ENCODE measurements around the gene TMEM239.

The TMEM239 gene

DNA sequence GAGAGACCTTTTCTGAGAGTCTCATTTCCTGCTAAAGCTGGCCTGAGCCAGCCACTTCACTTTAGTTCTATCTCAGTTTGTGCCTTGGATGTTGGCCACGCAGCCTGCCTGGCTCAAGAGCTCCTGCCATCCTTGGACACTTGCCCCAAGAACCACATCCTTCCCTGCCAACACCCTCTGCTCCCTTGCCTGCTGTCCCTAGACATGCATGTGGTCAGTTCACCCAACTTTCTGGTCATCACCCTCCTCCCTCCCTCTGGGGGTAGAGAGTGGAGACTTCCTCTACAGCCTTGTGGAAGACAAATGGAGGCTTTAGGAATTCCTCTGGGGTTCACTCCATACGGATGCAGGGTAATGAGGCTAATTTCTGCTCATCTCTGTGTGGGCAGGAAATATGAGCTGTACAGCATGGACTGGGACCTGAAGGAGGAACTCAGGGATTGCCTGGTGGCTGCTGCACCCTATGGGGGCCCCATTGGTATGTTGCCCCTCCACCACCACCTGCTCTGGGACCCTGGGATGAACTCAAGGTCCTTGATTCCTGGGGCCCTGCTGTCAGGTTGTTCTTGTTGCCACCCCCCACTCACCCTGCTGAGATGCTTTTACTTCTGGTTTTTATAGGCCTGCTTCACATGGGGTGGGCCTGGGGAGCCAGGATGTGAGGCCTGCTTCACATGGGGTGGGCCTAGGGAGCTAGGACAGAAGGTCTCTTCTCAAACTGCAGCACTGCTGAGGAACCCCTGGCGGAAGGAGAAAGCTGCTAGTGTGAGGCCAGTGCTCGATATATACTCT, 43.4 kb downstream of the TMEM239 start:
- DNase-seq, result no peak

DNA sequence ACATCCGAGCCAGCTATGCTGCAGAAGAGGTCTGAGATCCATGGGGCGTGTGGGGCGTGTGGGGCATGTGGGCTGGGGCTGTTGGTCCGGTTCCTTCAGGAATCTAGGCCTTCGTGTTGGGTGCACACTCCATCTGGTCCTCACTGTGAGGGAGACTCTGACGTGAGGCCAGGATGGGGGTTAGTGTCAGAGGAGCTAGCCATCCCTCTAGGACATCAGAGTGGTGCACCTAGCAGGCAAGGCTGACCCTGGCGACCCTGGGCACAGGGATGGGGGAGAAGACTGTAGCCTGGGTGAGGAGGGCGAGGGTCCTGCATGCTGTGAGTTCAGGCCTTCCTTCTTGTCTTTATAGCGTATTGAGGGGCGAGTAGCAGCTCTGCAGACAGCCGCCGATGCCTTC, 48.5 kb downstream of the TMEM239 start:
- no peak for DNase-seq

GRCh38 chr20:2865101-2865500, 48.9 kb downstream of the TMEM239 start:
- no peak for DNase-seq

DNA sequence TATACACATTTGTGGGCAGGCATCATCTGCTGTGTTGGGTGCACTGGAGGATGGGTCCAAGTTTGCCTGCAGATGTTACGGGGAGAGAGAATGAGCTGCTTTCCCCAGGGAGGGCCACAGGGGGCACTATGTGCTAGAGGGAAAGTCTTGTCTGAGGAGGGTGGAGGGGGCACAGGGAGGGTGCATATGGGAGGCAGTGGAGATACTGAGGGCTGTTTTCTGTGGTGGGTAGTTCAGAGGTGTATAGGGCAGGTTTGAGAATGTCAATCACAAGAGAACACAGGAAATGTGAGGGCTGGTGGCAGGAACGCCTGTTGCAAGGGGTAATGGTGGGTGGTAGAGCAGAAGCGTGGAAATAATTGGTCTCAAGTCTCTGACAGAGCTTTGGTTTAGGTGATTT, 49.5 kb downstream of the TMEM239 start:
- no peak for DNase-seq

DNA sequence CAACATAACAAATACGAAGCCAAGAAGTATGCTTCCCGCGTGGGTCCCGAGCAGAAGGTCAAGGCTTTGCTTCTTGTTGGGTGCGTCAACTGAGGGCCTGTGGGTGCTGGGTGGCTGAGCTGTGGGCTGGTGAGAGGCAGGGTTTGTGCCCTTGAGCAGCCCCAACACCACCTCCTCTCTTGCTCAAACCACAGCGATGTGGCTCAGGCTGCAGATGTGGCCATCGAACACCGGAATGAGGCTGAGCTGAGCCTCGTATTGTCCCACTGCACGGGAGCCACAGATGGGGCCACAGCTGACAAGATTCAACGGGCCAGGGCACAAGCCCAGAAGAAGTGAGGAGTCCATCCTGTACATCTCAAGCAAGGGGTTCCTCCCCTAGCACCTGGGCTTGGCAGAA, 50.1 kb downstream of the TMEM239 start:
- no peak for DNase-seq

DNA sequence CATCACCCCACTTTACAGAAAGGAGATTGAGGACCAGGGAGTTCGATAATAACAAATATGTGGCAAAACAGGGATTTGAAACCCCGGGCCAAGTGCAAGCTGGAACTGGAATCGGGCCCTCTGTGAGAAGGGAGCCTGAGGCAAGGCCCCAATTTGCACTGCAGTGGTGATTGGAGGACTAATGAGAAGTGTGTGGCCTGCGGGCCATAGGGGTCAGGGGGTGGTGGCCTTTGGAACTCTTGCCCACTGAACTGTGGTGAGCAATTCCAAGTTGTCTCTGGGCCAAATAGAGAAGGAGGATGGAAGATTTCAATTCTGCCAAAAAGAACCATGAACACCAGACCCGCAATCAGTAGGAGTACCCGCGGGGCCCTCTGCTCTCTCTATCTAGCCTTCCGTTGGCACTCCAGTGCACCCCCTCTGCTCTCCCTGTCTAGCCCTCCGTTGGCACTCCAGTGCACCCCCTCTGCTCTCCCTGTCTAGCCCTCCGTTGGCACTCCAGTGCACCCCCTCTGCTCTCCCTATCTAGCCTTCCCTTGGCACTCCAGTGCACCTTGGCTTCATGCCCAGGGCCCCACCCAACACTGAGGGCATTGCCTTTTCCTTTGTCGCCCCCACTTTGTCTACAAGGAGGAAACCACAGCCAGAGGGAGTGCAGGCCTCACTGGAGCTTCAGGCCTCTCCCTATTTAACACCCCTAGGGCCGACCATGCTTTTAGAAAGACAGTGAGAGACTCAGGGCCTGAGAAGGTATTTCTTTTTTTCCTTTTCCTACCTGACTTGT, 51.1 kb downstream of the TMEM239 start:
- no peak for DNase-seq
